A204.1 (cell line): ENCODE results near the gene RP2.

Experiments
- FAIRE-seq: peaks from 2 replicates; lab custom pipeline; 2012; peaks lifted over from hg19 to GRCh38; lab: Jason Lieb, UNC

Gene RP2

GRCh38 chrX:46844913-46845312 is 8.1 kb downstream of the RP2 start:
- FAIRE-seq, result no peak

GRCh38 chrX:46849933-46850332 is 13.1 kb downstream of the RP2 start:
- no peak for FAIRE-seq

- FAIRE-seq, result no peak
Observed at GRCh38 chrX:46850771-46851170, 13.9 kb downstream of the RP2 start.

- FAIRE-seq, result no peak
Observed at GRCh38 chrX:46856483-46856882, 19.6 kb downstream of the RP2 start.

GRCh38 chrX:46860557-46860956 is 23.7 kb downstream of the RP2 start:
- no peak for FAIRE-seq

GRCh38 chrX:46863072-46863471 is 26.2 kb downstream of the RP2 start:
- no peak for FAIRE-seq

- FAIRE-seq, result no peak
Observed at GRCh38 chrX:46864606-46865005, 27.8 kb downstream of the RP2 start.

- no peak for FAIRE-seq
Observed at GRCh38 chrX:46865281-46865680, 28.4 kb downstream of the RP2 start.

GRCh38 chrX:46866726-46867125 is 29.9 kb downstream of the RP2 start:
- FAIRE-seq, result no peak

GRCh38 chrX:46873746-46874145 is 36.9 kb downstream of the RP2 start:
- no peak for FAIRE-seq

GRCh38 chrX:46876901-46877300 is 40.1 kb downstream of the RP2 start:
- FAIRE-seq, result no peak

- no peak for FAIRE-seq
Observed at GRCh38 chrX:46882266-46882665, 45.4 kb downstream of the RP2 start.

- no peak for FAIRE-seq
Observed at GRCh38 chrX:46884799-46885198, 48.0 kb downstream of the RP2 start.

- FAIRE-seq, result no peak
Observed at GRCh38 chrX:46898207-46898606, 61.4 kb downstream of the RP2 start.

- no peak for FAIRE-seq
Observed at GRCh38 chrX:46903458-46904242, 66.8 kb downstream of the RP2 start.

- no peak for FAIRE-seq
Observed at GRCh38 chrX:46904626-46905025, 67.8 kb downstream of the RP2 start.

GRCh38 chrX:46910415-46910814 is 73.6 kb downstream of the RP2 start:
- no peak for FAIRE-seq

- no peak for FAIRE-seq
Observed at GRCh38 chrX:46912098-46912602, 75.3 kb downstream of the RP2 start, which contains the start of gene JADE3. JADE3 (plus strand) TSS chrX:46912421; CDS start chrX:46984895, 72,474 bp downstream.

- no peak for FAIRE-seq
Observed at GRCh38 chrX:46912603-46913491, 76.0 kb downstream of the RP2 start.

- FAIRE-seq, result no peak
Observed at GRCh38 chrX:46913667-46914066, 76.8 kb downstream of the RP2 start.

GRCh38 chrX:46916273-46916672 is 79.4 kb downstream of the RP2 start:
- FAIRE-seq, result no peak

GRCh38 chrX:46917622-46918021 is 80.8 kb downstream of the RP2 start:
- no peak for FAIRE-seq

GRCh38 chrX:46918434-46918833 is 81.6 kb downstream of the RP2 start:
- no peak for FAIRE-seq
